CMK (cell line): ENCODE data around the gene EOLA2.
"Not testable (repeated sequence)": the region's sequence is repeated elsewhere in the genome, so short reads cannot be mapped to it uniquely, and the experiment has no call there.

Experiments used
- DNase-seq: peaks from one replicate; pipeline ENCODE4 v3.0.0-alpha.2; 2010; ENCODE audit warnings: low read depth

EOLA2 gene

GRCh38 chrX:149932970-149933369 lies 5.3 kb downstream of the EOLA2 start:
- not testable (repeated sequence) for DNase-seq

- not testable (repeated sequence) for DNase-seq
Observed at GRCh38 chrX:149932150-149932549, 6.1 kb downstream of the EOLA2 start.

- not testable (repeated sequence) for DNase-seq
Observed at GRCh38 chrX:149931355-149931754, 6.9 kb downstream of the EOLA2 start.

- not testable (repeated sequence) for DNase-seq
Observed at GRCh38 chrX:149929400-149929799, 8.9 kb downstream of the EOLA2 start, which contains the start of gene HSFX4. HSFX4 (plus strand) TSS chrX:149929573; CDS start chrX:149929645, 72 bp downstream.

GRCh38 chrX:149928635-149929034 lies 9.7 kb downstream of the EOLA2 start:
- DNase-seq = not testable (repeated sequence)

GRCh38 chrX:149927964-149928258 lies 10.4 kb downstream of the EOLA2 start:
- DNase-seq = not testable (repeated sequence)

- DNase-seq = not testable (repeated sequence)
Observed at GRCh38 chrX:149927245-149927963, 10.9 kb downstream of the EOLA2 start.

- not testable (repeated sequence) for DNase-seq
Observed at GRCh38 chrX:149924434-149924833, 13.9 kb downstream of the EOLA2 start.

GRCh38 chrX:149923836-149924235 lies 14.5 kb downstream of the EOLA2 start:
- DNase-seq = not testable (repeated sequence)

GRCh38 chrX:149916745-149917392 lies 21.4 kb downstream of the EOLA2 start:
- no peak for DNase-seq

- no peak for DNase-seq
Observed at GRCh38 chrX:149910178-149910695, 28.1 kb downstream of the EOLA2 start.

GRCh38 chrX:149909324-149910177 lies 28.7 kb downstream of the EOLA2 start:
- no peak for DNase-seq

GRCh38 chrX:149908727-149909126 lies 29.6 kb downstream of the EOLA2 start:
- no peak for DNase-seq

- DNase-seq = no peak
Observed at GRCh38 chrX:149908308-149908707, 30.0 kb downstream of the EOLA2 start.

GRCh38 chrX:149903889-149904748 lies 34.2 kb downstream of the EOLA2 start:
- DNase-seq = peak; percentile 11

GRCh38 chrX:149898554-149898953 lies 39.7 kb downstream of the EOLA2 start:
- no peak for DNase-seq

- not testable (repeated sequence) for DNase-seq
Observed at GRCh38 chrX:149890828-149891227, 47.5 kb downstream of the EOLA2 start.
